ENCODE results near the gene ABCA1.
"Not testable (repeated sequence)": the region's sequence is repeated elsewhere in the genome, so short reads cannot be mapped to it uniquely, and the experiment has no call there.

Gene ABCA1

DNA sequence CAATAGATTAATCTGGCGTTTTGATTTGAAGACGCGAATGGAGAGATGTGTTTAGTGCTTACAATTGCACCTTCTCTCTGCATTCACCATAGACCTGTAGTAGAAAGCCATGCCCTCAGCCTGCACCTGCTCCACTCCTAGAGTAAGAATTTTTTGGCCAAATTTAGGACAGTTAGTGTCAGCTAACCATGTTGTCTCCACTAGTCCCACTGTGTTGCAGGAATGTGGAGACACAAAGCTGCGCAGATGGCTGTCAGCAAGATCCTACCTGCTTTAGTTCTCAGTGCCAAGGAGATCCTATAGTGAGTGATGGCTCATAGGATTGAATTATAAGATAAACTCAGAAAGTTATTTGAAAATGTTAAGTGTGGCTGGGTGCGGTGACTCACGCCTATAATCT lies 35.1 kb upstream of the ABCA1 start:
- in situ Hi-C loops (cut with HindIII; ENCODE audit: low pct_ligation_motif_present, low sequenced_read_pairs): no loop called here
- H3K4me3 ChIP-seq (ENCODE audit: low read depth, low read length): no peak overlapping the region
- TF ChIP-seq, protein P1, sequence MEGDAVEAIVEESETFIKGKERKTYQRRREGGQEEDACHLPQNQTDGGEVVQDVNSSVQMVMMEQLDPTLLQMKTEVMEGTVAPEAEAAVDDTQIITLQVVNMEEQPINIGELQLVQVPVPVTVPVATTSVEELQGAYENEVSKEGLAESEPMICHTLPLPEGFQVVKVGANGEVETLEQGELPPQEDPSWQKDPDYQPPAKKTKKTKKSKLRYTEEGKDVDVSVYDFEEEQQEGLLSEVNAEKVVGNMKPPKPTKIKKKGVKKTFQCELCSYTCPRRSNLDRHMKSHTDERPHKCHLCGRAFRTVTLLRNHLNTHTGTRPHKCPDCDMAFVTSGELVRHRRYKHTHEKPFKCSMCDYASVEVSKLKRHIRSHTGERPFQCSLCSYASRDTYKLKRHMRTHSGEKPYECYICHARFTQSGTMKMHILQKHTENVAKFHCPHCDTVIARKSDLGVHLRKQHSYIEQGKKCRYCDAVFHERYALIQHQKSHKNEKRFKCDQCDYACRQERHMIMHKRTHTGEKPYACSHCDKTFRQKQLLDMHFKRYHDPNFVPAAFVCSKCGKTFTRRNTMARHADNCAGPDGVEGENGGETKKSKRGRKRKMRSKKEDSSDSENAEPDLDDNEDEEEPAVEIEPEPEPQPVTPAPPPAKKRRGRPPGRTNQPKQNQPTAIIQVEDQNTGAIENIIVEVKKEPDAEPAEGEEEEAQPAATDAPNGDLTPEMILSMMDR (IDR thresholded peaks at IDR 0.05; ENCODE audit: low read depth, low read length, missing control alignments): no peak
- H3K36me3 ChIP-seq (replicated peaks): no peaks in the 10 kb centered on the region
- DNase-seq: no peak
- no peak overlapping the region for H3K27ac ChIP-seq
- H3K27me3 ChIP-seq (replicated peaks): no peaks in the 10 kb centered on the region

DNA sequence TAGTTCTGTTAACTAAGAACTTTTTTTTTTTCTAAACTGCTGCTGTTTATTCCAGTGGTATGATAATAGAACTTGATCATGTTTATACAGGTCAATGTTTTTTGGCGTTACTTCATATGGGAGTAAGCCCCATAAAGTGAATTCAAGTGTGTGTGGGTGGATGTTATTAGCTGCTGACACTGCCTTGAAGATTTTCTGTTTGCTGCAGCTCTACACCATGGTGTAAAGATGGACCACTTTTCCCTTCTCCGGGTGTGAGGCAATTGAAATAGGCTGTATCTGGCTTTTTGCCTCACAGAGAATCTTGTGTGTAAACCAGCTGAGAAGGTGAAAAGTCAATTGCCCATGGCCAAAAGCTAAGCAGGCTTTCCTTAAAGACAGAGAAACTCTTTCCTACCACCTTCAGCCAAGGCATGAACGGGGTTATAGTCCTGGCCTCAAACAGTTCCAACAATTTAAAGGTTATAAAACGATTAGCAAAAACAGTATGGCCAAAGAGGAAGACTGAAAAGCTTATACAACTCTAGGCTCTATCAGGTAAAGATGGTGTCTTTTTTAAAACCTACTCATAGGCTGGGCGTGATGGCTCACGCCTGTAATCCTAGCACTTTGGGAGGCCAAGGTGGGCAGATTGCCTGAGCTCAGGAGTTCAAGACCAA lies 33.9 kb upstream of the ABCA1 start:
- Histone ChIP-seq H3K27me3 (replicated peaks) (no peaks in the 10 kb centered on the region), H3K27ac (no peak overlapping the region), H3K36me3 (replicated peaks) (no peaks in the 10 kb centered on the region), H3K4me3 (ENCODE audit: low read depth, low read length) (no peak overlapping the region)
- TF ChIP-seq, protein P1 (IDR thresholded peaks at IDR 0.05; ENCODE audit: low read depth, low read length, missing control alignments): no peak
- no peak for DNase-seq
- in situ Hi-C loops (cut with HindIII; ENCODE audit: low pct_ligation_motif_present, low sequenced_read_pairs): no loop called here

DNA sequence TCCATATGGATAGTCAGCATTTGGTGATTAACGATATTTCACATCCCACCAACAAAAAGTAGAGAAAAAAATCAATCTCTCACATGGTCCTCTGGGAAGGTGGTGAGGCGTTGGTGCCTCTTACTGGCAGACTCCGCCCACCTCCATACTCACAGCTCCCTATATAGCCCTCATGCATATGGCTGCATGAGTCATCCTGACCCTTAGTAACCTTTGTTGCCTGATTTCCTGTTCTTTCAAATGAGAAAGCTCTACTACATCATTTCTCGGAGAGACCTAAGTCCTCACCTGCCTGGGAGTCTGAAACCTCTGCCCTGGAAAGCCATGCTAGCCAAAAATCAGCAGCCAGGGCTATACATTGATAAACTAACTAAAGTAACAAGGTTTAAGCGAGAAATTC lies 33.3 kb upstream of the ABCA1 start:
- in situ Hi-C loops (cut with HindIII; ENCODE audit: low pct_ligation_motif_present, low sequenced_read_pairs): no loop called here
- Histone ChIP-seq H3K36me3 (replicated peaks) (no peaks in the 10 kb centered on the region), H3K4me3 (ENCODE audit: low read depth, low read length) (no peak overlapping the region), H3K27me3 (replicated peaks) (no peaks in the 10 kb centered on the region), H3K27ac (no peak overlapping the region)
- TF ChIP-seq, protein P1 (IDR thresholded peaks at IDR 0.05; ENCODE audit: low read depth, low read length, missing control alignments): no peak
- peak; percentile 57 for DNase-seq

GRCh38 chr9:104960662-104961061 lies 32.7 kb upstream of the ABCA1 start:
- DNase-seq: no peak
- Histone ChIP-seq H3K36me3 (replicated peaks) (no peaks in the 10 kb centered on the region), H3K4me3 (ENCODE audit: low read depth, low read length) (no peak overlapping the region), H3K27me3 (replicated peaks) (no peaks in the 10 kb centered on the region), H3K27ac (no peak overlapping the region)
- in situ Hi-C loops (cut with HindIII; ENCODE audit: low pct_ligation_motif_present, low sequenced_read_pairs): no loop called here
- TF ChIP-seq, protein P1 (IDR thresholded peaks at IDR 0.05; ENCODE audit: low read depth, low read length, missing control alignments): no peak

DNA sequence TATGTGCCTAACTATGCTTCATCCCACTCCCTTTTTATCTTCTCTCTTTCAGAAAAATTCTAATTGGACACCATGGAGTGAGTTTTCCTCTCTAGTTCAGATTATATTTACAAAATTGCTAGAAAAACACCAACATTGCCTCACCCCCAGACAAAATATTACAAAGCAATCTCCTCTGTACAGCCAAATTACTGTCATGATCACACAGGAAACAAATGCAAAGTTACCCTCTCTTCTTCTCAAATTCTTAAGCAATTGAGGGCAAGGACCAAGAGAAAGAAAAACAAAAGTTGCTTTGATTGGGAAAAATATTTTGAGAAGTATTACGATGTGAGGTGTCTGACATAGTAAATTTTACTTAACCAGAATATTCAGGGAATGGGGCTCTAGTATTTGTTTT lies 30.8 kb upstream of the ABCA1 start:
- TF ChIP-seq, protein P1 (IDR thresholded peaks at IDR 0.05; ENCODE audit: low read depth, low read length, missing control alignments): no peak
- Histone ChIP-seq H3K27me3 (replicated peaks) (no peaks in the 10 kb centered on the region), H3K4me3 (ENCODE audit: low read depth, low read length) (no peak overlapping the region), H3K36me3 (replicated peaks) (no peaks in the 10 kb centered on the region), H3K27ac (no peak overlapping the region)
- in situ Hi-C loops (cut with HindIII; ENCODE audit: low pct_ligation_motif_present, low sequenced_read_pairs): no loop called here
- DNase-seq: no peak

GRCh38 chr9:104958006-104958405 lies 30.1 kb upstream of the ABCA1 start:
- H3K27ac ChIP-seq; H3K4me3 ChIP-seq (ENCODE audit: low read depth, low read length); DNase-seq; H3K36me3 ChIP-seq (replicated peaks); in situ Hi-C loops (cut with HindIII; ENCODE audit: low pct_ligation_motif_present, low sequenced_read_pairs); H3K27me3 ChIP-seq (replicated peaks): not testable (repeated sequence)

Measured in brain microvascular endothelial cell (primary cell).